Thyroid gland (tissue), 4 donors: ENCODE results near the gene RPS15.

Source experiments
- CTCF ChIP-seq, 6 experiments: fragments of 200-600 bp in 3 of 6; fragments of 450-650 bp in 3 of 6; sonication (generic) in 3 of 6; IDR thresholded peaks; one replicate each; pipeline ENCODE4 v1.5.1; 2016 to 2019; ENCODE audit warnings: antibody characterized with exemption in 6 of 6, mild to moderate bottlenecking in 2 of 6, inconsistent platforms in 1 of 6, moderate library complexity in 1 of 6
- POLR2A ChIP-seq, 2 donors: fragments of 450-650 bp; IDR thresholded peaks; one replicate each; pipeline ENCODE4 v1.6.1; 2017; ENCODE audit warnings: antibody characterized with exemption in 2 of 2, mild to moderate bottlenecking in 2 of 2, moderate library complexity in 1 of 2

- TF ChIP-seq CTCF (IDR thresholded peaks at IDR 0.05) (no peak), POLR2A (IDR thresholded peaks at IDR 0.05) (no peak)
Observed at GRCh38 chr19:1388637-1389026, 49.6 kb upstream of the RPS15 start.
